CD4-positive, alpha-beta T cell (primary cell): ENCODE measurements around the gene ZNF710. TPM values are rescaled to one million over a fixed set of nuclear protein-coding genes. Genes with fewer than 3 reads are reported as not detected.

Experiments
- ATAC-seq: fragments of 200-7000 bp; cut with Tn5 transposase; one replicate; pipeline ENCODE4 v1.10.0; 2022; ENCODE audit warnings: mild to moderate bottlenecking; ENCODE audit not compliant: poor library complexity
- CTCF ChIA-PET: fragments of 350-600 bp; sonication (Branson Sonifier 250); formaldehyde crosslinking; loops from one replicate; lab custom pipeline; 2021; ENCODE audit warnings: antibody characterized with exemption, inconsistent platforms; lab: Charles Lee
- POLR2A ChIA-PET: fragments of 350-600 bp; sonication (Branson Sonifier 250); formaldehyde crosslinking; loops from one replicate; lab custom pipeline; 2021; ENCODE audit warnings: antibody characterized with exemption, inconsistent platforms; lab: Charles Lee
- DNase-seq, 14 experiments: peaks; one replicate each; pipeline ENCODE4 v3.0.0-alpha.2; 2013 to 2020; ENCODE audit warnings: mixed read lengths in 2 of 14
- H3K27ac ChIP-seq, 2 donors: one replicate each; pipeline versions ENCODE4 v1.5.1 to v1.7.0; 2013; ENCODE audit warnings: low read length in 2 of 2, low read depth in 1 of 2, mild to moderate bottlenecking in 1 of 2
- H3K27me3 ChIP-seq, 2 experiments: 1 replicate in 1 of 2; 2 replicates in 1 of 2; pipeline versions ENCODE4 v1.6.1 to v1.7.0; 2013; ENCODE audit warnings: low read length in 2 of 2, control low read depth in 1 of 2, mild to moderate bottlenecking in 1 of 2, moderate library complexity in 1 of 2; ENCODE audit not compliant: insufficient read depth in 2 of 2, control insufficient read depth in 1 of 2
- H3K36me3 ChIP-seq: one replicate; pipeline ENCODE4 v1.6.1; 2013; ENCODE audit warnings: low read length, control low read depth; ENCODE audit not compliant: insufficient read depth
- H3K4me1 ChIP-seq: one replicate; pipeline ENCODE4 v1.6.1; 2013; ENCODE audit warnings: low read length, control low read depth; ENCODE audit not compliant: insufficient read depth
- H3K4me3 ChIP-seq: one replicate; pipeline ENCODE4 v1.5.1; 2013; ENCODE audit warnings: mild to moderate bottlenecking, low read length, moderate library complexity
- H3K9me3 ChIP-seq, 2 experiments: 1 replicate in 1 of 2; 2 replicates in 1 of 2; pipeline versions ENCODE4 v1.6.1 to v1.7.0; 2013; ENCODE audit warnings: low read length in 2 of 2, mild to moderate bottlenecking in 2 of 2, control low read depth in 1 of 2, moderate library complexity in 1 of 2; ENCODE audit not compliant: control insufficient read depth in 1 of 2, insufficient read depth in 1 of 2
- H3K27ac Mint-ChIP-seq: one replicate; pipeline ENCODE4 v1.8.0; 2020; ENCODE audit warnings: mixed read lengths
- H3K27me3 Mint-ChIP-seq: one replicate; pipeline ENCODE4 v1.8.0; 2021; ENCODE audit warnings: mixed read lengths
- H3K36me3 Mint-ChIP-seq: one replicate; pipeline ENCODE4 v1.8.0; 2021; ENCODE audit warnings: low read depth, mixed read lengths
- H3K4me1 Mint-ChIP-seq: one replicate; pipeline ENCODE4 v1.8.0; 2021; ENCODE audit warnings: low read depth, mixed read lengths
- H3K4me3 Mint-ChIP-seq: one replicate; pipeline ENCODE4 v1.8.0; 2020; ENCODE audit warnings: mild to moderate bottlenecking, mixed read lengths
- H3K9me3 Mint-ChIP-seq: one replicate; pipeline ENCODE4 v1.8.0; 2020; ENCODE audit warnings: mixed read lengths
- CTCF ChIP-seq: fragments of 200-600 bp; IDR thresholded peaks from one replicate; pipeline ENCODE4 v1.8.0; 2022; ENCODE audit warnings: antibody characterized with exemption, mild to moderate bottlenecking
- intact Hi-C, 2 experiments: fragments of 100-400 bp; cut with DNase I in 1 of 2; cut with micrococcal nuclease in 1 of 2; formaldehyde crosslinking; loops; one replicate each; pipeline versions ENCODE4 v1.15.1 to v1.9.0; 2023 to 2025; cut with DNase I, micrococcal nuclease
- total RNA-seq, 174 experiments: library from RNA in 2 of 174; stranded (reverse) in 2 of 174; gene quantifications; one replicate each; pipeline ENCODE4 v1.2.3 and lab custom pipeline; 2021 to 2026

ZNF710 gene
- total RNA-seq, 2 experiments from 2014 or later = 6.5 to 7.7 TPM

DNA sequence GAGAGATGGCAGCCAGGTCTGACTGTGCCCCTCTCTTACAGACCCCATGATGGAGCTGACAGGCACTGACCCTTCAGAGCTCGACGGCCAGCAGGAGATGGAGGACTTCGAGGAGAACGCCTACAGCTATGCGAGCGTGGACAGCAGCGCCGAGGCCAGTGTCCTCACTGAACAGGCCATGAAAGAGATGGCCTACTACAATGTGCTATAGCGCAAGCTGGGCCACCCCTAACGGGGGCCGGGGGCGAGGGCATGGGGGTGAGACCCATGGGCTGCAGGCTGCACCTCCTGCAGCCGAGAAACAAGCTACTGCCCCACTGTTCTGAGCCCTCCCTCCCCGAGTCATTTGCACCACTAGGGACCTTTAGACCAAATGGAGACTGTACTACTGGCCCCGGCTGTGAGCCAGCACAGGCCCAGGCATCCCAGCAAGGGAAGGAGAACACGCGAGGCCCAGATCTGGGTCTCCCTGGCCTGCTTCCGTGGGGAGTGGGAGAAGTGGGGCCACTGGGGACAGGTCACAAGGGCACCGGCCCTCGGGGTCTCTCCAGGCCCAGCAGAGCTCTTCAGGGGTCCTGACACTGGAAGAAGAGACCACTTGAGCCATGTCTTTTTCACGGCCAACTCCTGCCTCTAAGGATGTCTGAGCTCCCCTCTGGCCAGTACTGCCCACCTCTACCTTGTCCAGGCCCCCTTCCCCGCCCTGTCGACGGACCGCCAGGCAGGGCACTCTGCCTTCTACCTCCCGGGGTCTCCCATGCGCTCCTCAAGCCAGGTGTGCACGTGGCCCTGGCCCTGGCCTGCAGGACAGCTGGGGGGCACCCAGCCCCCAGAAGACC is 78.7 kb downstream of the ZNF710 start:
- Mint-ChIP-seq H3K36me3 (peaks cover 65% of the 10 kb centered on the region), H3K27ac (no peak overlapping the region), H3K27me3 (no peaks in the 10 kb centered on the region), H3K4me1 (no peaks in the 10 kb centered on the region), H3K4me3 (no peak overlapping the region), H3K9me3 (no peaks in the 10 kb centered on the region)
- peaks cover 63% of the 10 kb centered on the region for H3K36me3 ChIP-seq
- no peaks in the 10 kb centered on the region for H3K27me3 ChIP-seq
- TF ChIP-seq CTCF = no peak
- DNase-seq (no peak), ATAC-seq (peak; percentile 21)
- no peaks in the 10 kb centered on the region for H3K9me3 ChIP-seq
- POLR2A ChIA-PET = interaction anchor here (0.5 kb wide), 1 partner anchor 11 kb away, joined by 3 read pairs; no protein-coding TSS in a partner anchor
- CTCF ChIA-PET = no interaction called here
- no peak overlapping the region for H3K4me3 ChIP-seq
- intact Hi-C loops = no loop called here
- H3K4me1 ChIP-seq = no peaks in the 10 kb centered on the region
- no peak overlapping the region for H3K27ac ChIP-seq

DNA sequence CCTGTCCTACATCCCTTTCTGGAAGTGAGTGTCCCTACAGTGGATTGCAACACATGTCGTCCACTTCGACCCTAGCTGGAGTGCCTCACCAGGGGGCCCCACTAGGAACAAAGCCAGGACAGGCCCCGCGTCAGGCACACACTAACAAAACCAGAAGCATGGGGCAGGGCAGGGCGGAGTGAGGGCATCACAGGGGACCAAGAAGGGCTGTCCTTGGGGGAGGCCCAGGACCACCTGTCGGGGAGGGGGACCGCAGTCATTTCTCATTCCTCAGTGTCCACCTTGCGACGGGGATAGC is 79.3 kb downstream of the ZNF710 start:
- ChIA-PET POLR2A (no interaction called here), CTCF (no interaction called here)
- no peaks in the 10 kb centered on the region for H3K9me3 Mint-ChIP-seq
- H3K27ac ChIP-seq = no peak overlapping the region
- peaks cover 63% of the 10 kb centered on the region for H3K36me3 ChIP-seq
- no peak overlapping the region for H3K4me3 ChIP-seq
- no peak for ATAC-seq
- no peak for TF ChIP-seq CTCF
- intact Hi-C loops = no loop called here
- no peaks in the 10 kb centered on the region for H3K9me3 ChIP-seq
- no peaks in the 10 kb centered on the region for H3K4me1 Mint-ChIP-seq
- no peak overlapping the region for H3K4me3 Mint-ChIP-seq
- no peak overlapping the region for H3K27ac Mint-ChIP-seq
- no peak for DNase-seq
- peaks cover 62% of the 10 kb centered on the region for H3K36me3 Mint-ChIP-seq
- H3K27me3 ChIP-seq = no peaks in the 10 kb centered on the region
- no peaks in the 10 kb centered on the region for H3K27me3 Mint-ChIP-seq
- no peaks in the 10 kb centered on the region for H3K4me1 ChIP-seq

- Mint-ChIP-seq H3K27ac (no peak overlapping the region), H3K9me3 (no peaks in the 10 kb centered on the region), H3K27me3 (no peaks in the 10 kb centered on the region), H3K4me1 (no peaks in the 10 kb centered on the region), H3K4me3 (no peak overlapping the region), H3K36me3 (peaks cover 64% of the 10 kb centered on the region)
- no peaks in the 10 kb centered on the region for H3K4me1 ChIP-seq
- H3K4me3 ChIP-seq = no peak overlapping the region
- ChIA-PET POLR2A (no interaction called here), CTCF (interaction anchor here (0.6 kb wide), 1 partner anchor 49 kb away, joined by 3 read pairs; no protein-coding TSS in a partner anchor)
- H3K36me3 ChIP-seq = peaks cover 64% of the 10 kb centered on the region
- H3K27ac ChIP-seq = no peak overlapping the region
- H3K27me3 ChIP-seq = no peaks in the 10 kb centered on the region
- intact Hi-C loops = no loop called here
- no peaks in the 10 kb centered on the region for H3K9me3 ChIP-seq
- TF ChIP-seq CTCF = no peak
- DNase-seq (no peak), ATAC-seq (no peak)
Measured at GRCh38 chr15:90080818-90081393, 79.8 kb downstream of the ZNF710 start.
